ENCODE data around the gene TECTA.

GRCh38 chr11:121129362-121130340 lies 28.6 kb downstream of the TECTA start:
- TF ChIP-seq, protein P1, sequence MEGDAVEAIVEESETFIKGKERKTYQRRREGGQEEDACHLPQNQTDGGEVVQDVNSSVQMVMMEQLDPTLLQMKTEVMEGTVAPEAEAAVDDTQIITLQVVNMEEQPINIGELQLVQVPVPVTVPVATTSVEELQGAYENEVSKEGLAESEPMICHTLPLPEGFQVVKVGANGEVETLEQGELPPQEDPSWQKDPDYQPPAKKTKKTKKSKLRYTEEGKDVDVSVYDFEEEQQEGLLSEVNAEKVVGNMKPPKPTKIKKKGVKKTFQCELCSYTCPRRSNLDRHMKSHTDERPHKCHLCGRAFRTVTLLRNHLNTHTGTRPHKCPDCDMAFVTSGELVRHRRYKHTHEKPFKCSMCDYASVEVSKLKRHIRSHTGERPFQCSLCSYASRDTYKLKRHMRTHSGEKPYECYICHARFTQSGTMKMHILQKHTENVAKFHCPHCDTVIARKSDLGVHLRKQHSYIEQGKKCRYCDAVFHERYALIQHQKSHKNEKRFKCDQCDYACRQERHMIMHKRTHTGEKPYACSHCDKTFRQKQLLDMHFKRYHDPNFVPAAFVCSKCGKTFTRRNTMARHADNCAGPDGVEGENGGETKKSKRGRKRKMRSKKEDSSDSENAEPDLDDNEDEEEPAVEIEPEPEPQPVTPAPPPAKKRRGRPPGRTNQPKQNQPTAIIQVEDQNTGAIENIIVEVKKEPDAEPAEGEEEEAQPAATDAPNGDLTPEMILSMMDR (IDR thresholded peaks at IDR 0.05): no peak
- no peak for TF ChIP-seq POLR2A (IDR thresholded peaks at IDR 0.05)
